Measurements from ENCODE around the gene C13orf46. TPM values are rescaled to one million over a fixed set of nuclear protein-coding genes. Genes with fewer than 3 reads are reported as not detected.
"Not testable (repeated sequence)": the region's sequence is repeated elsewhere in the genome, so short reads cannot be mapped to it uniquely, and the experiment has no call there.

C13orf46 gene
- total RNA-seq = under 0.01 TPM

DNA sequence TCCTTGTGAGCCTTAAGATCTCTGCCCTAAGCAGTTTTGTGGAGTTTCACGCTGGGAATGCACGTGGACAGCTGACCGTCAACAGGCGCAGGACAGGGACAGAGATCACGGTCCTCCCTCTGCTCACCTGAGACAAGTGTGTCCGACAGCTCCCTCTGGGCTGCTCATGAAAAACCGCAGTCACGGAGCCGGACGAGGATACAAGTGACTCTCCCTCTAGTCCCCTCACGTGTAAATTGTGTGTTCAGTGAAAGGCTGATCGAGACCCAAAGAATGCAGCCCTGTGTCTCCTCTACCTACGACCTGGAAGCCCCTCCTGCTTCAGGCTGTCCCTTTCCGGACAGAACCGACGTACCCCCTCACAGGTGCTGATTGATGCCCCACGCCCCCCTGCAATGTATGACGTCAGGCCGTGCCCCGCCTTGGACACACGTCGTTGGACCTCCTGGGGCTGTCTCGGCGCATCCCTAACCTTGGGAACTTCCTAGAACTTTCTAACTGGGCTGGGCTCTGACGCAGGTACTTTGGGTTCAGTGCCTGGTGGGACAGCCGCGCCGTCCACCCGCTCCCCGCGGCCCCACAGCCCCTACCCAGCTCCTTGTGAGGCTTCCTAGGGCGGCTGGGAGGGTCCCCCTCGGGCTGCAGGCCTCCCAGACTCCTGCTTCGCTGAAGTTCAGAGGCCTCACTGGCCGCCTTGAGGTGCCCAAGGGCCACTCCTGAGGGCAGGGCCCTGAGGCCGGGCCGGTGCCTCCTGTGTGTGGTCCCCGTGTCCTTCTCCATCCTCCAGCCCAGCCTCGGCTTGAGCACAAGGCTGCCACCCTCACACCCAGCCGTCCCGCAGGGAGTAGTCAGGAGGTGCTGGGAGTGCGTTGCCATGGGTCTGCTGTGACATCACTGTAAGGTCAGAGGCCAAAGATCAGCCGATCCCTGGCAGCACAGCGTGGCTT is at the start of gene C13orf46:
C13orf46 (minus strand) TSS at position 859 of the 947 bp plus-strand sequence; CDS start at position 780, 79 bp downstream.
- DNase-seq (ENCODE audit: low read depth in 2 of 3, low spot score in 2 of 3) = no peak

DNA sequence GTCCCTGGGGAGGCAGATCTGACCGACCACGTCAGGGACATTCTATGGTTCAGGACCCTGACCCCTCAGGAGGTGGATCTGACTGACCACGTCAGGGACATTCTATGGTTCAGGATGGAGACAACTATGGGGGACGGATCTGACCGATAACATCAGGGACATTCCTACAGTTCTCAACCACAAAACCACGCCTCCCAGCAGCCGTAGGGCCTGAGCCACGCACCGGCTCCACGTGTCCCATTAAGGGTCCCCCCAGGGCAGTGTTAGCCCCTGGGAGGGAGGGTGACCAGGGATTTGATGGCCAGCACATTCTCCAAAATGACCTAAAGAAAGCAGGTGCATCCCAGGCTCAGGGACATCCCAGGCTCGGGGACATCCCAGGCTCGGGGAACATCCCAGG is 49.0 kb upstream of the C13orf46 start:
- DNase-seq (ENCODE audit: low read depth in 2 of 3, low spot score in 2 of 3) = no peak

DNA sequence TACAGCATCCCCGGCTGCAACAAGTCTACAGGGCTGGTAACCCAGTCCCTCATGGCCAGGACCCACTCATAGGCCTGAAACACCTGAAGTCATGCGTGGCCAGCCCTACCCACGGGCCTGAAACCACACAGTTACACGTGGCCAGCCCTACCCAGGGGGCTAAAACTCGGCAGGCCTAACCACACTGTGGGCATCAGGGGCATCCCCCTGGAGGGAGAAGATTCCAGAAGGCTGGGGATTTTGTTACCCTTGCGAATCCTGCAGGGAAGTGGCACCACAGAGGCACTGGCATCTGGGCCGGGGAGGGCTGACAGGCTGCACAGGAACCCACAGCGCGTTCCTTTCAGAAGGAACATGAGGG is 48.4 kb upstream of the C13orf46 start:
- no peak for DNase-seq (ENCODE audit: low read depth in 2 of 3, low spot score in 2 of 3)

GRCh38 chr13:114021464-114022308 is 47.8 kb upstream of the C13orf46 start:
- no peak for DNase-seq (ENCODE audit: low read depth in 2 of 3, low spot score in 2 of 3)

DNA sequence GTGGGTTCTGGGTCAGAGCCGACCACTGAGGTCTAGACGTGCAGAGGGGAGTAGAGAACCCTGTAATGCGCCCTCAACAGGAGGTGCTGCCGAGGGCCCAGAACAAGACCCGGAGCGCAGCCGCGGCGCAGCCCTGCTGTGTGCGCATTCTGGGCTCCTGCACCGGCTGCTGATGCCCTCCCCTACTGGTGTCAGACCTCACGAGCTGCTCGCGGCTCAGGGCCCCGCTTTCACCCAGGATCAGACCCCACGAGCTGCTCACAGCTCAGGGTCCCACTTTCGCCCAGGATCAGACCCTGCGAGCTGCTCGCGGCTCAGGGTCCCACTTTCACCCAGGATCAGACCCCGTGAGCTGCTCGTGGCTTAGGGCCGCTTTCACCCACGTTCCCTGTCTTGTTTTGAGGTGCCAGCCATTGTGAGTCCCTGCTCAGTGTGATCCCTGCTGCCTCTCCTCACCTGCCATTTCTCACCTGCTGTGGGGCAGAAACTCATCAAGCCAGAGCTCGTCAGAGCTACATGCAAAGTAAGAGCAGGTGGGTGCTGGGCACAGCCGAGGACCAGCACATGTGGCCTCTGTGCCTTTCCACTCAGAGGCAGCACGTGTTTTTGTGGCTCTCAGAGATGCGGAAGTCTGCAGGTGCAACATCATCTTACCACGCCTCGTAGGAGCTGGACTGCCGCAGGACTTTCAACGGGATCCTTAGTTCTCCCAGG is 47.0 kb upstream of the C13orf46 start:
- no peak for DNase-seq (ENCODE audit: low read depth in 2 of 3, low spot score in 2 of 3)

DNA sequence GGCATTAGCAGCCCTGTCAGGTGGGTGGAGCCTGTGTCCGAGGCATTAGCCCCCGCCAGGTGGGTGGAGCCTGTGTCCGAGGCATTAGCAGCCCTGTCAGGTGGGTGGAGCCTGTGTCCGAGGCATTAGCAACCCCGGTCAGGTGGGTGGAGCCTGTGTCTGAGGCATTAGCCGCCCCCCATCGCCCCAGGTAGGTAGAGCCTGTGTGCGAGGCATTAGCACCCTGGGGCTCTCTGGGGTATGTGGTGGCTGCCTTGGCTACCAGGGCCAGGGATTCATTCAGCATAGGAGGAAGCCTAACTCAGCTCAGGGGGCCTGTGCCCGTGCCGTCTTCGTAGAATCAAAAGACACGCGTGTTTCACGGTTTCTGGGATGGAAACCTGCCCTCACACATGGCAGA is 46.3 kb upstream of the C13orf46 start:
- not testable (repeated sequence) for DNase-seq (ENCODE audit: low read depth in 2 of 3, low spot score in 2 of 3)

DNA sequence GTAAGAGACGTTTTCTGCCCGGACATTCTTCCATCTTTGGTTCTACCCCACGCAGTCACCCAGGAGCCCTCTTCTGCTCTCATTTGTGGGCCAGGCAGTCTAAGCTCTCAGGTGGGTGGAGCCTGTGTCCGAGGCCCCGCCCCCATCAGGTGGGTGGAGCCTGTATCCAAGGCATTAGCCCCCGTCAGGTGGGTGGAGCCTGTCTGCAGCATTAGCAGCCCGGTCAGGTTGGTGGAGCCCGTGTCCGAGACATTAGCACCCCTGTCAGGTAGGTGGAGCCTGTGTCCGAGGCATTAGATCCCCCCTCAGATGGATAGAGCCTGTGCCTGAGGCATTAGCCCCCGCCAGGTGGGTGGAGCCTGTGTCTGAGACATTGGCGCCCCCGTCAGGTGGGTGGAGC is 45.5 kb upstream of the C13orf46 start:
- peak in 2 of 3 donors; percentile 12 to 15 for DNase-seq (ENCODE audit: low read depth in 2 of 3, low spot score in 2 of 3)

GRCh38 chr13:114018461-114019055 is 44.7 kb upstream of the C13orf46 start:
- DNase-seq (ENCODE audit: low read depth in 2 of 3, low spot score in 2 of 3) = no peak

DNA sequence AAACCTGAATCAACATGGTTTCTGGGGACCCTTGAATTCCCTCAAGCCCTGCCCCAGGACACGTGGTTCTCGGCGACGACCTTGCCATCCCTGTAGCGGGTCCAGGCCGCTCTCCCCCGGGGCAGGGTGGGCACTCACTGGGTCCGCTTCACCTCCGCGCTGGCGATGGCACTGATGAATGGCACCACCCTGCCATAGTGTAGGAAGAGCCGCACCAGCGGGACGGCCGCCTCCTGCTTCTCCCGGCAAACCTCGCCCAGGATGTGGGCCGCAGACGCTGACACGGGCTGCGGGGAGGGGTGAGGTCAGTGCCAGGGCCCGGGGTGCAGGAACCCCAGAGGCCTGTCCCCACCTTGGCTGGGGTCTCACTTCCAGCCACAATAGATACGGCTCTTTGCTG is 44.1 kb upstream of the C13orf46 start:
- DNase-seq (ENCODE audit: low read depth in 2 of 3, low spot score in 2 of 3) = no peak

GRCh38 chr13:114017028-114017630 is 43.3 kb upstream of the C13orf46 start:
- no peak for DNase-seq (ENCODE audit: low read depth in 2 of 3, low spot score in 2 of 3)

GRCh38 chr13:114016321-114017027 is 42.6 kb upstream of the C13orf46 start:
- no peak for DNase-seq (ENCODE audit: low read depth in 2 of 3, low spot score in 2 of 3)

DNA sequence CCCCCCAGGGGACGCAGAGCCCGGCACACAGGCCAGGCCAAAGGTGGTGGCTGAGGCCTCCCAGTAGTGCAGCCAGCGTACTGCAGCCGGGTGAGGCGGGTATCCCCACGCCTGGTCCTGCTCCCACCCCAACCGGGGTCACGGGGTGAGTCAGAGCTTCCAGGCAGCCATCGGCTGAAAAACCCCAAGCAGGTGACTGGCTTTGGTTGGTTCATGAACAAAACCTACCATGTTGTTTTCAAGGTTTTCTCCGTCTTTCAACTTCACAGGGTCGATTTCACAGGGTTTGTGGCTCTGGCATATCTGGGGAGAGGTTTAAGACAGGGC is 42.1 kb upstream of the C13orf46 start:
- no peak for DNase-seq (ENCODE audit: low read depth in 2 of 3, low spot score in 2 of 3)

DNA sequence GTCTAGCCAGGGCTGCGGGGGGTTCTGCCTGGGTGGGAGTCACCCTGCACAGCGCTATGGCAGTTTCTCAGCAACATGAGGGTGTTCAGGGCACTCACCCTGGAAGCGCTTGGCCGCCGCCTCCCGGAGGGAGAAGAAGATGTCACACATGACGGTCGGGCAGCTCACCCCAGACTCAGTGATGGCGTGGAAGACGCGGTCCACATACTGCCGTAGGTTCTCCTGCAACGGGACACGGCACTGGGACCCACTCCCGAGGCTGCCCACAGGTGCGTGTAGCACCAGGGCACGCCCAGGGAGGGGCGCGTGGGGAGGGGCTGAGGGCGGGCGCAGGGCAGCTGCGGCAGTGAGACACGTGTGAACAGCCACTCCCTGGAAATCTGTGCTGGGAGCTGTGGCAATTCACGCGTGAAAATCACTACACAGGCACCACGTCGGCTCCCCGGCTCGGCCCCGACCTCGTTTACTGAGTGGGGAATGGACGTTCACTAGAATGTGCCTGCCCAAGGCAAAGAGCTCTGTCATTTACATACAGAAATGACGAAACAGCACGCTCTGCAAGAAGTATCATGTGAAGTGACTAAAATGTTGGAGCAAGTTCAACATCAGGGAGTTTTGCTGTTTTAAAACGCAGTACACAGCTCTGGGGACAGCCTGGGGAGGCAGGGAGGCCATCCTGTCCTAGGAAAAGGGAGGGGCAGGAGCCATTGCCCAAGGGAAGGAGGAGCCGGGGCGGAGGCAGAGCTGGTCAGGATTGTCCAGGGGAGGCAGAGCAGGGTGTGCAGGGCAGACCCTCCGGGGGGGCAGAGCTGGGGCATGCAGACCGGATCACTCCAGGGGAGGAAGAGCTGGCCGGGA is 41.5 kb upstream of the C13orf46 start:
- no peak for DNase-seq (ENCODE audit: low read depth in 2 of 3, low spot score in 2 of 3)

- no peak for DNase-seq (ENCODE audit: low read depth in 2 of 3, low spot score in 2 of 3)
Measured at GRCh38 chr13:114013952-114014629, 40.2 kb upstream of the C13orf46 start.

GRCh38 chr13:114013336-114013735 is 39.5 kb upstream of the C13orf46 start:
- DNase-seq (ENCODE audit: low read depth in 2 of 3, low spot score in 2 of 3) = no peak

GRCh38 chr13:114012921-114013320 is 39.0 kb upstream of the C13orf46 start:
- DNase-seq (ENCODE audit: low read depth in 2 of 3, low spot score in 2 of 3) = no peak

DNA sequence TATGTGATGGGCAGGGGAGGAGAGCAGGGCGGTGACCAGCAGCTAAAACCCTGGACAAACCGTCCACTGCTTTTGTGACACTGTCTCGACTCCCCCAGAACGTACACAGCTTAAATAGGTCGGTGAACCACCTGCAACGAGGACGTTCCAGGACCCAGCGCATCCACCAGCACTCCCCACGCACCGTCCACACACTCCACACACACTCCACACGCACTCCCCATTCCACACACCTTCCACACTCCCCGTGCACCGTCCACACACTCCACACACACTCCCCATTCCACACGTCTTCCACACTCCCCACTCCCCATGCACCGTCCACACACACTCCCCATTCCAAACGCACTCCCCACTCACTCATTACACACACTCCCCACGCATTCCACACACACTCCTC is 38.3 kb upstream of the C13orf46 start:
- DNase-seq (ENCODE audit: low read depth in 2 of 3, low spot score in 2 of 3) = no peak

GRCh38 chr13:114011226-114011625 is 37.4 kb upstream of the C13orf46 start:
- no peak for DNase-seq (ENCODE audit: low read depth in 2 of 3, low spot score in 2 of 3)
